Measurements from ENCODE around the gene HDHD5.

Gene HDHD5

DNA sequence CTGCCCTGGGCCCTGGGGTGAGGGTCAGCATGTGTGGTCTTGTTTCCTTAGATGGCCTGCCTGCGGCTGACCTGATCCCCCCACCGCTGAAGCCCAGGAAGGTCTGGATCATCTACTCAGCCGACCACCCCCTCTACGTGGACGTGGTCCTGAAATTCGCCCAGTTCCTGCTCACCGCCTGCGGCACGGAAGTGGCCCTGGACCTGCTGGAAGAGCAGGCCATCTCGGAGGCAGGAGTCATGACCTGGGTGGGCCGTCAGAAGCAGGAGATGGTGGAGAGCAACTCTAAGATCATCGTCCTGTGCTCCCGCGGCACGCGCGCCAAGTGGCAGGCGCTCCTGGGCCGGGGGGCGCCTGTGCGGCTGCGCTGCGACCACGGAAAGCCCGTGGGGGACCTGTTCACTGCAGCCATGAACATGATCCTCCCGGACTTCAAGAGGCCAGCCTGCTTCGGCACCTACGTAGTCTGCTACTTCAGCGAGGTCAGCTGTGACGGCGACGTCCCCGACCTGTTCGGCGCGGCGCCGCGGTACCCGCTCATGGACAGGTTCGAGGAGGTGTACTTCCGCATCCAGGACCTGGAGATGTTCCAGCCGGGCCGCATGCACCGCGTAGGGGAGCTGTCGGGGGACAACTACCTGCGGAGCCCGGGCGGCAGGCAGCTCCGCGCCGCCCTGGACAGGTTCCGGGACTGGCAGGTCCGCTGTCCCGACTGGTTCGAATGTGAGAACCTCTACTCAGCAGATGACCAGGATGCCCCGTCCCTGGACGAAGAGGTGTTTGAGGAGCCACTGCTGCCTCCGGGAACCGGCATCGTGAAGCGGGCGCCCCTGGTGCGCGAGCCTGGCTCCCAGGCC lies 50.6 kb downstream of the HDHD5 start:
- no peak for TF ChIP-seq NFIC (IDR thresholded peaks at IDR 0.05)

GRCh38 chr22:17107547-17107810 lies 51.6 kb downstream of the HDHD5 start:
- TF ChIP-seq CEBPB (IDR thresholded peaks at IDR 0.05) (no peak), EP300 (IDR thresholded peaks at IDR 0.05; ENCODE audit: borderline replicate concordance) (no peak), TCF12 (IDR thresholded peaks at IDR 0.05; ENCODE audit: low read depth) (no peak), ZBTB7A (IDR thresholded peaks at IDR 0.05; ENCODE audit: low read depth) (no peak), NFIC (IDR thresholded peaks at IDR 0.05) (no peak), YY1 (IDR thresholded peaks at IDR 0.05; ENCODE audit: low read depth) (no peak), REST (IDR thresholded peaks at IDR 0.05; ENCODE audit: low read depth) (no peak), FOXM1 (IDR thresholded peaks at IDR 0.05; ENCODE audit: borderline replicate concordance, low read depth) (no peak), TAF1 (IDR thresholded peaks at IDR 0.05; ENCODE audit: low read depth) (no peak), CREB1 (IDR thresholded peaks at IDR 0.05; ENCODE audit: low read depth) (no peak), TEAD4 (IDR thresholded peaks at IDR 0.05) (no peak), EGR1 (IDR thresholded peaks at IDR 0.05) (no peak), RAD21 (IDR thresholded peaks at IDR 0.05; ENCODE audit: low read depth) (no peak)
- TF ChIP-seq, protein P1, sequence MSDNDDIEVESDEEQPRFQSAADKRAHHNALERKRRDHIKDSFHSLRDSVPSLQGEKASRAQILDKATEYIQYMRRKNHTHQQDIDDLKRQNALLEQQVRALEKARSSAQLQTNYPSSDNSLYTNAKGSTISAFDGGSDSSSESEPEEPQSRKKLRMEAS (IDR thresholded peaks at IDR 0.05), result no peak
- TF ChIP-seq, protein P2, sequence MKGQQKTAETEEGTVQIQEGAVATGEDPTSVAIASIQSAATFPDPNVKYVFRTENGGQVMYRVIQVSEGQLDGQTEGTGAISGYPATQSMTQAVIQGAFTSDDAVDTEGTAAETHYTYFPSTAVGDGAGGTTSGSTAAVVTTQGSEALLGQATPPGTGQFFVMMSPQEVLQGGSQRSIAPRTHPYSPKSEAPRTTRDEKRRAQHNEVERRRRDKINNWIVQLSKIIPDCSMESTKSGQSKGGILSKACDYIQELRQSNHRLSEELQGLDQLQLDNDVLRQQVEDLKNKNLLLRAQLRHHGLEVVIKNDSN (IDR thresholded peaks at IDR 0.05), result no peak

- TF ChIP-seq TCF12 (IDR thresholded peaks at IDR 0.05; ENCODE audit: low read depth) (no peak), RAD21 (IDR thresholded peaks at IDR 0.05; ENCODE audit: low read depth) (no peak), REST (IDR thresholded peaks at IDR 0.05; ENCODE audit: low read depth) (no peak), FOXM1 (IDR thresholded peaks at IDR 0.05; ENCODE audit: borderline replicate concordance, low read depth) (no peak), YY1 (IDR thresholded peaks at IDR 0.05; ENCODE audit: low read depth) (no peak), EP300 (IDR thresholded peaks at IDR 0.05; ENCODE audit: borderline replicate concordance) (no peak), ZBTB7A (IDR thresholded peaks at IDR 0.05; ENCODE audit: low read depth) (no peak), TAF1 (IDR thresholded peaks at IDR 0.05; ENCODE audit: low read depth) (no peak), NFIC (IDR thresholded peaks at IDR 0.05) (no peak)
These were observed 52.1 kb downstream of the HDHD5 start for GRCh38 chr22:17106785-17107546.

GRCh38 chr22:17106161-17106784 lies 52.8 kb downstream of the HDHD5 start:
- TF ChIP-seq TEAD4 (IDR thresholded peaks at IDR 0.05) (no peak), RAD21 (IDR thresholded peaks at IDR 0.05; ENCODE audit: low read depth) (no peak), ZBTB7A (IDR thresholded peaks at IDR 0.05; ENCODE audit: low read depth) (no peak), NFIC (IDR thresholded peaks at IDR 0.05) (no peak), TCF12 (IDR thresholded peaks at IDR 0.05; ENCODE audit: low read depth) (no peak), CREB1 (IDR thresholded peaks at IDR 0.05; ENCODE audit: low read depth) (no peak), YY1 (IDR thresholded peaks at IDR 0.05; ENCODE audit: low read depth) (no peak)

DNA sequence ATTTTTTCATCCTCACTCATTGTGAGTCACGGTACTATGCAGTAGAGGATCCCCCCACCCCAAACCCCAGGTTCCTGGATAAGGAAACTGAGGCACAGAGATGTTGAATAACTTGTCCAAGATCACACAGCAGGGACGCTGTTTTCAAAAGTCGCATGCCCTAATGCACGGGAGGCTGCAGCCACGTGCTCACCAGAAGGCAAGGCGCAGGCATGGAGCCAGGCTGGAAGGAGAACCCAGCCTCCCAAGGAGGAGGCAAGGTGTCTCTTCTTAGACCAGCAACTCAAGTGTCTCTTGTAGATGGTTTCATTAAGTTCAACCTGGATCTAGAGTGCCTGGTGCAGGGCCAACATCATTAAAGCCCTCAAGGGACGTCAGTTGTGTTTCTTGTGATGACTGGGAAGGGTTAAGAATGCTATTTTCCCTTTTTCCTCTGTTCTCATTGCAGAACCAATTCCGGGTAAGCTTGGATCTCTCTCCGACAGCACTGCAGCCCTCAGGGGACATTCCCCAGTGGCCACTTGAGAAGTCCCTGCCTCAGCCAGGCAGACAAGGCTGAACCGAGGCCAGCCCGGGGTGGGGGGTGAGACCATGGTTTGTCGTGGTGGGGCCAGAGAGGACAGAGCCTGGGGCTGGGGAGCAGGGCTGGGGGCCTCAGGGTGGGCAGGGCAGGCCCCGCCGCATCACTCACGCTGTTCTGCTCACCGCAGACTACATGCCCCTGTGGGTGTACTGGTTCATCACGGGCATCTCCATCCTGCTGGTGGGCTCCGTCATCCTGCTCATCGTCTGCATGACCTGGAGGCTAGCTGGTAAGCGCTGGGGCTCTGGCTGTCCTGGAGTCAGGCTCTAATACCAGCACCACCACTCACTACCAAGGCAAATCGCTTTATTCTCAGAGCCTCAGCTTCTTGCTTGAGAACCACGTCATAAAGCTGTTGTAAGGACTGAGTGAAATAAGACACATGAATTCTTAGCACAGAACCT lies 53.6 kb downstream of the HDHD5 start:
- TF ChIP-seq CREB1 (IDR thresholded peaks at IDR 0.05; ENCODE audit: low read depth) (no peak), YY1 (IDR thresholded peaks at IDR 0.05; ENCODE audit: low read depth) (no peak), EP300 (IDR thresholded peaks at IDR 0.05; ENCODE audit: borderline replicate concordance) (no peak), REST (IDR thresholded peaks at IDR 0.05; ENCODE audit: low read depth) (no peak), EGR1 (IDR thresholded peaks at IDR 0.05) (no peak), CEBPB (IDR thresholded peaks at IDR 0.05) (no peak), RAD21 (IDR thresholded peaks at IDR 0.05; ENCODE audit: low read depth) (no peak)
- TF ChIP-seq, protein P1 (IDR thresholded peaks at IDR 0.05), result no peak

All from Ishikawa (cell line).